Stomach smooth muscle (tissue), 2 donors: ENCODE data around the gene DNAJC10.
"Not testable (repeated sequence)": the region's sequence is repeated elsewhere in the genome, so short reads cannot be mapped to it uniquely, and the experiment has no call there.

Experiments
- H3K27ac ChIP-seq: one replicate; pipeline ENCODE4 v1.7.0; 2013; ENCODE audit warnings: mild to moderate bottlenecking, low read length, inconsistent platforms
- H3K27me3 ChIP-seq, 2 donors: one replicate each; pipeline ENCODE4 v1.7.0; 2013; ENCODE audit warnings: low read length in 2 of 2; ENCODE audit not compliant: insufficient read depth in 2 of 2, control insufficient read depth in 1 of 2
- H3K36me3 ChIP-seq, 2 donors: one replicate each; pipeline ENCODE4 v1.7.0; 2013; ENCODE audit warnings: low read length in 2 of 2; ENCODE audit not compliant: control insufficient read depth in 2 of 2, insufficient read depth in 2 of 2
- H3K4me1 ChIP-seq: one replicate; pipeline ENCODE4 v1.7.0; 2013; ENCODE audit warnings: low read length; ENCODE audit not compliant: control insufficient read depth, insufficient read depth
- H3K4me3 ChIP-seq, 2 donors: one replicate each; pipeline ENCODE4 v1.7.0; 2013; ENCODE audit warnings: low read length in 2 of 2
- H3K9ac ChIP-seq, 2 donors: one replicate each; pipeline ENCODE4 v1.7.0; 2013; ENCODE audit warnings: low read length in 2 of 2, mild to moderate bottlenecking in 1 of 2
- H3K9me3 ChIP-seq, 2 donors: one replicate each; pipeline ENCODE4 v1.7.0; 2013; ENCODE audit warnings: low read length in 2 of 2; ENCODE audit not compliant: control insufficient read depth in 2 of 2
- donor health status: healthy.
- donor health status: Pancreatic carcinoma.

Gene DNAJC10

DNA sequence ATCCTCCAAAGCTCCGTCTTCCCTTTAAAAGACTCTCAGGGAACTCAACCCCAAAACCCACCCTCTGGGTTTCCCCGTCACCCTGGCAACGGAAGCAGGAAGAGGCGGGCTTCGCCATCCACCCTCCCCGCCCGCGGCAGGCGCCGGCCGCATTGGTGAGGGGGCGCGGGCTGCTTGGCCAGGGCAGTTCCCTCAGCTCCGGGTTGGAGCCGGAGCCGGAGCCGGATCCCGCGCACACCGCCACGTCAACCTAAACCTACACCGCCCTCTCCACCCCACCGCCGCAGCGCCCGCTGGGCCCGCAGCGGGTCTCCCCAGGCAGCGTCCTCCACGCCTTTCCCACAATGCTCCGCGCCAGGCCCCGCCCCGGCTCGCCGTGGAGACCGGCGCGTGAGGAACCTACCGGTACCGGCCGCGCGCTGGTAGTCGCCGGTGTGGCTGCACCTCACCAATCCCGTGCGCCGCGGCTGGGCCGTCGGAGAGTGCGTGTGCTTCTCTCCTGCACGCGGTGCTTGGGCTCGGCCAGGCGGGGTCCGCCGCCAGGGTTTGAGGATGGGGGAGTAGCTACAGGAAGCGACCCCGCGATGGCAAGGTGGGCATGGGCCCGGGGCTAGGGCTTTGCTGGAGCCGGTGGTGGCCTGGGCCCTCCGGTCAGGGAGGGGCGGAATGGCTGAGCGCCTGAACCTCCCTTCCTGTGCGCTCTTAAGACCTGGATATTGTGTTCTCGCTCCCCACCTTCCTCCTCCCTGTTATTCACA lies at the start of gene DNAJC10:
Gene DNAJC10 (plus strand): TSS at position 366 of the 758 bp plus-strand sequence. CDS start 1,830 bp downstream, outside the sequence.
- peak within 1 kb of the TSS; percentile 56 for H3K27ac ChIP-seq
- no peaks in the 10 kb centered on the region for H3K9me3 ChIP-seq
- H3K9ac ChIP-seq = peak within 1 kb of the TSS; percentile 83 to 87
- no peaks in the 10 kb centered on the region for H3K27me3 ChIP-seq
- H3K4me3 ChIP-seq = peak within 1 kb of the TSS; percentile 86 to 90
- H3K4me1 ChIP-seq = peaks cover 4% of the 10 kb centered on the region
- peaks cover 0 to 4% of the 10 kb centered on the region in 2 donors for H3K36me3 ChIP-seq

- no peaks in the 10 kb centered on the region for H3K9me3 ChIP-seq
- no peaks in the 10 kb centered on the region for H3K36me3 ChIP-seq
- H3K9ac ChIP-seq = no peak overlapping the region
- H3K4me3 ChIP-seq = no peak overlapping the region
- no peaks in the 10 kb centered on the region for H3K27me3 ChIP-seq
- H3K4me1 ChIP-seq = no peaks in the 10 kb centered on the region
- no peak overlapping the region for H3K27ac ChIP-seq
Measured at GRCh38 chr2:182666674-182667314, 49.3 kb upstream of the DNAJC10 start.

- no peaks in the 10 kb centered on the region for H3K36me3 ChIP-seq
- no peaks in the 10 kb centered on the region for H3K9me3 ChIP-seq
- H3K4me1 ChIP-seq = no peaks in the 10 kb centered on the region
- no peaks in the 10 kb centered on the region for H3K27me3 ChIP-seq
- H3K9ac ChIP-seq = no peak overlapping the region
- no peak overlapping the region for H3K27ac ChIP-seq
- no peak overlapping the region for H3K4me3 ChIP-seq
Measured at GRCh38 chr2:182667315-182667695, 48.8 kb upstream of the DNAJC10 start.

DNA sequence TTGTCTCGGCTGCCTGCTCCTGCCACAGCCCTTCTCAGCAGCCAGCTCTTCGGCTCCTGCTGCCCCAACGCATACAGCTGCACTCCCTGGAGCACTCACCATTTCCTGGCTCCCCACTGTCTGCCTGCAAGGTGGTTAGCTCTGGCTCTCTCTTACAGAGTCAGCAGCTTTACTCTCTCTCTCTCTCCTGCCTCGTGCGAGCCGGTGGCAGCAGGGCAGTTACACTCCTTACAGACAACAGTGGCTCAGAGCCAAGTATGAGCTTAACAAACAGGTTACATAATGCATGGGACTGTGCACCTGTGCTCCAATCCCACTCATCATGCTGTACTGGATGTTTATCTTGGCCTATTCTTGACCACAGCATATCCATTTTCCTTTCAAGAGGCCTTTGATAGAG lies 47.4 kb upstream of the DNAJC10 start:
- Histone ChIP-seq H3K4me1 (no peaks in the 10 kb centered on the region), H3K27me3 (no peaks in the 10 kb centered on the region), H3K36me3 (no peaks in the 10 kb centered on the region), H3K4me3 (no peak overlapping the region), H3K9me3 (no peaks in the 10 kb centered on the region), H3K27ac (no peak overlapping the region), H3K9ac (no peak overlapping the region)

DNA sequence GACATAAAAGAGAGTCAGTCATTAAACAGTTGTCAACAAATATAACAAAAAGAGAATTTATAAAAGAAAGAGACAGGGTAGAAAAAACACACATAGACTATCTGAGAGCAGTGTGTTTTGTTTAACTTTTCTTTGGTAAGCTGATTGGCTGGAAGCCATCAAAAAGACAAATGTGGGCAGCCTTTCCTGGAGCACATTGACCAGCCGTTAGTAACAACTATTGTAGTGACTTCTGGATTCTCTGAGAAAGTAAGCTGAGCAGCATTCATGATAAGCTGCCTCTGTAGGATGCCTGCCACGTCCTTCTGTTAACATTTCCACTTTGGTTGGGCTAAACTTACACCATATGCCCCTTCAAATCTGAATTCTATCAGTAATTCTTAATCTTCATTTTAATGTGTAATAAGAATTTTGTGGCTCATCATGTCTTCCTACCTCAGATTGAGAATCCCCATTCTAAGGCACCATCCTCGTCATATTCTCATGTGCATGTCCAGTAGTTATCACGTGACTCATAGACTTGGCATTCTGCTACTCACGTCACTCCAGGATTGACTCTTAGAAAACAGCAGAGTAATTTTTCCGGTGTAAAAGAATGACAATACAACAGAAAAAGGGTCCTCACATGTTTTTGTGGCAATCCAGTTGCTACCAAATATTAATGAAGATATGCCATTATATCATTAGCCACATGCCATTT lies 43.4 kb upstream of the DNAJC10 start:
- H3K9ac ChIP-seq = no peak overlapping the region
- no peak overlapping the region for H3K27ac ChIP-seq
- no peak overlapping the region for H3K4me3 ChIP-seq
- H3K36me3 ChIP-seq = no peaks in the 10 kb centered on the region
- no peaks in the 10 kb centered on the region for H3K27me3 ChIP-seq
- no peaks in the 10 kb centered on the region for H3K9me3 ChIP-seq
- no peaks in the 10 kb centered on the region for H3K4me1 ChIP-seq

GRCh38 chr2:182680837-182681236 lies 35.2 kb upstream of the DNAJC10 start:
- no peak overlapping the region for H3K27ac ChIP-seq
- no peaks in the 10 kb centered on the region for H3K36me3 ChIP-seq
- no peaks in the 10 kb centered on the region for H3K27me3 ChIP-seq
- H3K4me1 ChIP-seq = no peaks in the 10 kb centered on the region
- no peak overlapping the region for H3K9ac ChIP-seq
- no peaks in the 10 kb centered on the region for H3K9me3 ChIP-seq
- H3K4me3 ChIP-seq = no peak overlapping the region

DNA sequence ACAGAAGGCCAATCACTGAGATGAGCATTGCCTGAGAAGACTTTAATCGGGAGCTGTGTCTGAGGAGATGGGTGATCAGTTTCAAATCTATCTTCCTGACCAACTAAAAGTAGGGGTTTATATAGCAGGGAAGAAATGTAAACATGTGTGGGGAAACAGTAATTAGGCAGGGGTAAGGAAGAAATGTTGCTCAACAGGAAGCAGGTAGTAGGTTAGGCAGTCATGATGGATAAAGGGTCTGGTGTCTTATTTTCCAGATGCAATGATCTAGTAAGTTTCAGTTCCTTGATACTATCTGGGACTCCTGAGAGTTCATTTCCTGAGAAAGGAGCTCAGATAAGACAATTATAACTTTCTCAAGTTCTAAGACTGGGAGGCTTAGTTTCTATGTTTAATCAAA lies 33.8 kb upstream of the DNAJC10 start:
- H3K9me3 ChIP-seq = peaks cover 0 to 4% of the 10 kb centered on the region in 2 donors
- H3K4me1 ChIP-seq = no peaks in the 10 kb centered on the region
- H3K27ac ChIP-seq = no peak overlapping the region
- H3K4me3 ChIP-seq = no peak overlapping the region
- H3K9ac ChIP-seq = no peak overlapping the region
- no peaks in the 10 kb centered on the region for H3K27me3 ChIP-seq
- H3K36me3 ChIP-seq = no peaks in the 10 kb centered on the region

DNA sequence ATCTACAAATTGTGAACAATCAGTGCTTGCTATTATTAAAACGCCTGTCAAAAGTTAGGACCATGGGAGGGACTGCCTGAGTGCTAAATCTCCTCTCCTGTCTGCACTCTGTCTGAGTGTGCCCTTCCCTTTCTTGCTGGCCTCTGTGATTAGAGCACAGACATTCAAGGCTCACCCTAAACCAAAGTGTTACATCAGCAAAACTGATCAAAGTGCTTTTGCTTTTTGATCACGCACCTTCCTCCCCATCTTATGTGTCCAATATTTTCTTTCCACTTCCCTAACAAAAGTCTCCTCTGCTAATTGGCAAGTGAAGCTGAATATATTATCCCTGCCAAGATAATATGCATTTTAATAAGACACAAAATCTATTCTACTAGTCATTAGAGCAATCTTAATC lies 30.5 kb upstream of the DNAJC10 start:
- H3K9ac ChIP-seq = no peak overlapping the region
- H3K9me3 ChIP-seq = peaks cover 0 to 4% of the 10 kb centered on the region in 2 donors
- no peak overlapping the region for H3K4me3 ChIP-seq
- H3K36me3 ChIP-seq = no peaks in the 10 kb centered on the region
- no peaks in the 10 kb centered on the region for H3K27me3 ChIP-seq
- H3K4me1 ChIP-seq = no peaks in the 10 kb centered on the region
- no peak overlapping the region for H3K27ac ChIP-seq

GRCh38 chr2:182686763-182687162 lies 29.3 kb upstream of the DNAJC10 start:
- H3K27me3 ChIP-seq, H3K9ac ChIP-seq, H3K36me3 ChIP-seq, H3K27ac ChIP-seq, H3K4me3 ChIP-seq, H3K9me3 ChIP-seq, H3K4me1 ChIP-seq: not testable (repeated sequence)

- Histone ChIP-seq H3K9ac (no peak overlapping the region), H3K27me3 (no peaks in the 10 kb centered on the region), H3K9me3 (no peaks in the 10 kb centered on the region), H3K4me3 (no peak overlapping the region), H3K4me1 (no peaks in the 10 kb centered on the region), H3K36me3 (no peaks in the 10 kb centered on the region), H3K27ac (no peak overlapping the region)
Measured at GRCh38 chr2:182694189-182694588, 21.9 kb upstream of the DNAJC10 start.

DNA sequence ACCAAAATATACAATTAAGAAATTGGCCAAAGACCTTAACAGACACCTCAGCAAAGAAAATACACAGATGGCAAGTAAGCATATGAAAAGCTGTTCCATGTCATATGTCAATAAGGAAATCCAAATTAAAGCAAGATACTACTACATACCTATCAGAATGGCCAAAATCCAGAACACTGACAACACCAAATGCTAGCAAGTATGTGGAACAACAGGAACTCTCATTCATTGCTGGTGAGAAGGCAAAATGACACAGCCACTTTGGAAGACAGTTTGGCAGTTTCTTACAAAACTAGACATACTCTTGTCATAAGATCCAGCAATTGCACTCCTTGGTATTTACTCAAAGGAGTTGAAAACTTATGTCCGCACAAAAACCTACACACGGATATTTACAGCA lies 20.3 kb upstream of the DNAJC10 start:
- Histone ChIP-seq H3K9me3 (no peaks in the 10 kb centered on the region), H3K4me1 (no peaks in the 10 kb centered on the region)

More for the DNA sequence above, 20.3 kb upstream of the DNAJC10 start:
- no peaks in the 10 kb centered on the region for H3K36me3 ChIP-seq
- no peak overlapping the region for H3K9ac ChIP-seq
- H3K27me3 ChIP-seq = no peaks in the 10 kb centered on the region
- no peak overlapping the region for H3K4me3 ChIP-seq
- H3K27ac ChIP-seq = no peak overlapping the region
